HepG2 (cell line): Measurements from ENCODE around the gene NDRG3. TPM values are rescaled to one million over a fixed set of nuclear protein-coding genes. Genes with fewer than 3 reads are reported as not detected.

Experiments
- ATAC-seq: fragments of 200-7000 bp; cut with Tn5 transposase; 3 replicates; pipeline ENCODE4 v1.9.1; 2020; ENCODE audit warnings: mild to moderate bottlenecking, moderate library complexity
- BruUV-seq: library from RNA; stranded (reverse); fragments of 400-500 nt; replicated peaks from 2 replicates; lab custom pipeline; 2021; lab: Mats Ljungman, UMichigan
- CTCF ChIA-PET: fragments of 300-600 bp; formaldehyde crosslinking; extraction: SDS; loops from one replicate; lab custom pipeline; 2021; ENCODE audit warnings: low total read pairs, inconsistent platforms, low intra/inter-chr PET ratio; lab: Yijun Ruan, JAX
- POLR2A ChIA-PET: fragments of 350-600 bp; sonication (Branson Sonifier 250); formaldehyde crosslinking; loops from one replicate; lab custom pipeline; 2020; ENCODE audit warnings: antibody characterized with exemption, inconsistent platforms; lab: Yijun Ruan, JAX
- DNase-seq: peaks from one replicate; pipeline ENCODE4 v3.0.0-alpha.2; 2015; ENCODE audit warnings: low spot score
- FAIRE-seq: peaks from 3 replicates; lab custom pipeline; 2011; peaks lifted over from hg19 to GRCh38; lab: Jason Lieb, UNC
- H2AFZ ChIP-seq: one replicate; pipeline ENCODE4 v1.6.1; 2011; ENCODE audit warnings: low read length, inconsistent platforms
- H3K27ac ChIP-seq: fragments of 300-600 bp; 3 replicates; pipeline ENCODE4 v1.8.0; 2011; ENCODE audit warnings: mixed run types, mild to moderate bottlenecking, mixed read lengths, low read length, inconsistent platforms; ENCODE audit not compliant: insufficient read depth; ENCODE audit errors: extremely low read length
- H3K27me3 ChIP-seq, 2 experiments: fragments of 200-600 bp in 1 of 2; 2 replicates in 1 of 2; 3 replicates in 1 of 2; pipeline versions ENCODE4 v1.6.0 to v1.8.0; 2011; ENCODE audit warnings: low read length in 2 of 2, mild to moderate bottlenecking in 2 of 2, moderate library complexity in 2 of 2, inconsistent platforms in 1 of 2; ENCODE audit not compliant: insufficient read depth in 2 of 2, control insufficient read depth in 1 of 2
- H3K36me3 ChIP-seq, 2 experiments: fragments of 200-600 bp in 1 of 2; replicated peaks in 1 of 2; 2 replicates in 1 of 2; 3 replicates in 1 of 2; pipeline versions ENCODE4 v1.5.1 to v1.8.0; 2011; ENCODE audit warnings: low read length in 2 of 2, inconsistent platforms in 1 of 2; ENCODE audit not compliant: insufficient read depth in 2 of 2, control insufficient read depth in 1 of 2
- H3K4me1 ChIP-seq: 2 replicates; pipeline ENCODE4 v1.5.1; 2012; ENCODE audit warnings: low read length, inconsistent platforms; ENCODE audit not compliant: insufficient read depth
- H3K4me2 ChIP-seq: 2 replicates; pipeline ENCODE4 v1.6.0; 2011; ENCODE audit warnings: low read depth, low read length, inconsistent platforms
- H3K4me3 ChIP-seq, 3 experiments: fragments of 200-600 bp in 1 of 3; sonication (generic), shearing (Covaris generic) in 1 of 3; replicated peaks in 1 of 3; 2 replicates each; pipeline ENCODE4 v1.5.1; 2011 to 2016; ENCODE audit warnings: low read length in 3 of 3, inconsistent platforms in 2 of 3, low read depth in 2 of 3, mild to moderate bottlenecking in 2 of 3, control low read depth in 1 of 3, mixed read lengths in 1 of 3; ENCODE audit not compliant: insufficient read depth in 1 of 3
- H3K79me2 ChIP-seq: one replicate; pipeline ENCODE4 v1.6.1; 2011; ENCODE audit warnings: low read length, inconsistent platforms; ENCODE audit not compliant: insufficient read depth
- H3K9ac ChIP-seq: 2 replicates; pipeline ENCODE4 v1.6.0; 2011; ENCODE audit warnings: mild to moderate bottlenecking, low read depth, low read length, inconsistent platforms; ENCODE audit not compliant: insufficient read depth
- H3K9me3 ChIP-seq: 2 replicates; pipeline ENCODE4 v1.5.1; 2012; ENCODE audit warnings: mild to moderate bottlenecking, low read length
- H4K20me1 ChIP-seq: 2 replicates; pipeline ENCODE4 v1.6.0; 2011; ENCODE audit warnings: inconsistent platforms, mild to moderate bottlenecking, low read length, moderate library complexity; ENCODE audit not compliant: insufficient read depth
- ELF4 ChIP-seq: sonication (generic); formaldehyde crosslinking; IDR thresholded peaks from 2 replicates; pipeline ENCODE4 v1.5.0; 2020; ENCODE audit warnings: missing genetic modification reagents, mild to moderate bottlenecking, moderate library complexity, borderline replicate concordance
- KLF6 ChIP-seq: IDR thresholded peaks from 2 replicates; pipeline ENCODE4 v1.8.0; 2016; ENCODE audit warnings: missing biosample characterization, missing genetic modification reagents
- MAFF ChIP-seq: IDR thresholded peaks from 2 replicates; pipeline ENCODE4 v1.6.1; 2011; ENCODE audit warnings: low read depth, low read length, improper control_type of control experiment
- MXD3 ChIP-seq: IDR thresholded peaks from 2 replicates; pipeline ENCODE4 v1.6.1; 2016; ENCODE audit warnings: mild to moderate bottlenecking, missing biosample characterization, missing genetic modification reagents
- REPIN1 ChIP-seq: sonication (generic); formaldehyde crosslinking; IDR thresholded peaks from 2 replicates; pipeline ENCODE4 v1.8.0; 2022; ENCODE audit warnings: missing genetic modification reagents, low read depth, mild to moderate bottlenecking, borderline replicate concordance
- SNAPC4 ChIP-seq: sonication (generic); formaldehyde crosslinking; IDR thresholded peaks from 2 replicates; pipeline ENCODE4 v1.4.0; 2020; ENCODE audit warnings: mild to moderate bottlenecking, missing genetic modification reagents
- SNRNP70 ChIP-seq: fragments of 200-400 bp; formaldehyde crosslinking; IDR thresholded peaks from 2 replicates; pipeline ENCODE4 v1.6.1; 2017; ENCODE audit warnings: mild to moderate bottlenecking, low read depth, low read length, moderate library complexity
- TAF15 ChIP-seq: fragments of 200-400 bp; formaldehyde crosslinking; IDR thresholded peaks from one replicate; pipeline ENCODE4 v1.6.1; 2018; ENCODE audit warnings: mild to moderate bottlenecking, low read depth, low read length; ENCODE audit not compliant: poor library complexity, severe bottlenecking
- ZKSCAN1 ChIP-seq: fragments of 150-350 bp; IDR thresholded peaks from 2 replicates; pipeline ENCODE4 v1.6.1; 2014; ENCODE audit warnings: low read length
- ZNF230 ChIP-seq: sonication (generic); formaldehyde crosslinking; IDR thresholded peaks from 2 replicates; pipeline ENCODE4 v1.4.0; 2020; ENCODE audit warnings: mild to moderate bottlenecking, missing genetic modification reagents
- ZNF367 ChIP-seq: sonication (generic); formaldehyde crosslinking; IDR thresholded peaks from 2 replicates; pipeline ENCODE4 v1.4.0; 2020; ENCODE audit warnings: missing genetic modification reagents, borderline replicate concordance
- WGBS: methylation state at CpG from one replicate; pipeline ENCODE4 v1.1.6; 2017; ENCODE audit warnings: low lambda C conversion rate; 5-methylcytosine and 5-hydroxymethylcytosine counted together
- in situ Hi-C: cut with HindIII; loops from 2 replicates; pipeline ENCODE4 v1.10.0; 2017; ENCODE audit warnings: low pct_unique_long_range_greater_than_20kb; ENCODE audit not compliant: extremely low pct_ligation_motif_present
- intact Hi-C: fragments of 100-400 bp; cut with micrococcal nuclease; formaldehyde crosslinking; loops from one replicate; pipeline ENCODE4 v1.10.0; 2022; ENCODE audit not compliant: unreplicated experiment
- polyA plus RNA-seq, 8 experiments: library from polyadenylated mRNA; depleted of rRNA in 3 of 8; stranded (reverse) in 7 of 8; unstranded in 1 of 8; fragments of >200 nt; fragmentation: Illumina TruSeq in 4 of 8; extraction: Trizol in 4 of 8; gene quantifications; 2 replicates each; pipeline versions ENCODE4 v1.2.1 to v1.2.3, GENCODE V29; 2011 to 2016; ENCODE audit warnings: low read depth in 4 of 8, missing spikeins in 1 of 8, mixed read lengths in 1 of 8; ENCODE audit not compliant: insufficient read depth in 1 of 8
- total RNA-seq, 5 experiments: library from RNA; depleted of rRNA; stranded (reverse); fragments of >200 nt; fragmentation: Illumina TruSeq; extraction: Trizol; gene quantifications; 2 replicates each; pipeline ENCODE4 v1.2.3, GENCODE V29; 2016; ENCODE audit warnings: low read depth in 1 of 5

Gene NDRG3
- total and polyA plus RNA-seq, 2 of the 13 experiments (the other 11 are each of a cell fraction or from before 2014, with no cell fraction given) = 36.0 to 40.5 TPM

- TF ChIP-seq TAF15 (no peak), SNRNP70 (no peak), REPIN1 (CRISPR knock-in tag) (no peak), SNAPC4 (CRISPR knock-in tag) (no peak), MXD3 (no peak), MAFF (no peak), KLF6 (no peak), ZKSCAN1 (no peak)
Measured at GRCh38 chr20:36777167-36777566, 31.3 kb upstream of the NDRG3 start (continued).

- Histone ChIP-seq H3K36me3 (peaks cover 0 to 1% of the 10 kb centered on the region in 2 experiments; a peak in 3 of 5 replicates), H3K4me3 (no peak overlapping the region), H3K9me3 (no peaks in the 10 kb centered on the region), H3K79me2 (peaks cover 10% of the 10 kb centered on the region), H2AFZ (no peak overlapping the region), H3K4me2 (no peak overlapping the region), H3K27me3 (peaks cover 0 to 2% of the 10 kb centered on the region in 2 experiments; a peak in 2 of 5 replicates), H3K4me1 (peaks cover 37% of the 10 kb centered on the region), H4K20me1 (no peaks in the 10 kb centered on the region), H3K9ac (no peak overlapping the region), H3K27ac (no peak overlapping the region)
- no peak for ATAC-seq
- CTCF ChIA-PET = no interaction called here
- 47% methylated on average over 3 of the region's 3 CpGs for WGBS
- BruUV-seq = no TSS peak
- intact Hi-C loops (no loop called here), in situ Hi-C loops (no loop called here)
- DNase-seq = no peak
- TF ChIP-seq ELF4 (CRISPR knock-in tag) (no peak), ZNF230 (CRISPR knock-in tag) (no peak), ZNF367 (CRISPR knock-in tag) (no peak)
- no peak for FAIRE-seq
- POLR2A ChIA-PET = no interaction called here
Measured at GRCh38 chr20:36775826-36776225, 29.9 kb upstream of the NDRG3 start.
